ENCODE data around the gene TAPBPL.

Gene TAPBPL, protein sequence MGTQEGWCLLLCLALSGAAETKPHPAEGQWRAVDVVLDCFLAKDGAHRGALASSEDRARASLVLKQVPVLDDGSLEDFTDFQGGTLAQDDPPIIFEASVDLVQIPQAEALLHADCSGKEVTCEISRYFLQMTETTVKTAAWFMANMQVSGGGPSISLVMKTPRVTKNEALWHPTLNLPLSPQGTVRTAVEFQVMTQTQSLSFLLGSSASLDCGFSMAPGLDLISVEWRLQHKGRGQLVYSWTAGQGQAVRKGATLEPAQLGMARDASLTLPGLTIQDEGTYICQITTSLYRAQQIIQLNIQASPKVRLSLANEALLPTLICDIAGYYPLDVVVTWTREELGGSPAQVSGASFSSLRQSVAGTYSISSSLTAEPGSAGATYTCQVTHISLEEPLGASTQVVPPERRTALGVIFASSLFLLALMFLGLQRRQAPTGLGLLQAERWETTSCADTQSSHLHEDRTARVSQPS

GRCh38 chr12:6451348-6452244, at the start of gene TAPBPL:
Gene TAPBPL (plus strand): TSS chr12:6452042. CDS start chr12:6452249, 207 bp downstream.
- Histone ChIP-seq H3K4me1 (ENCODE audit: control insufficient read depth, insufficient read depth, low read length) (peaks cover 37% of the 10 kb centered on the region), H3K27me3 (ENCODE audit: control insufficient read depth, insufficient read depth, low read length) (no peaks in the 10 kb centered on the region), H3K27ac (ENCODE audit: low read depth, low read length) (peak within 1 kb of the TSS; percentile 92), H3K9ac (ENCODE audit: low read depth, low read length) (peak within 1 kb of the TSS; percentile 49), H3K9me3 (ENCODE audit: control insufficient read depth, insufficient read depth, low read length) (no peaks in the 10 kb centered on the region), H3K4me3 (ENCODE audit: low read depth, low read length) (peak within 1 kb of the TSS; percentile 41), H3K36me3 (ENCODE audit: control insufficient read depth, insufficient read depth, low read length) (no peaks in the 10 kb centered on the region)

GRCh38 chr12:6404390-6404789, 47.5 kb upstream of the TAPBPL start:
- Histone ChIP-seq H3K36me3 (ENCODE audit: control insufficient read depth, insufficient read depth, low read length) (no peaks in the 10 kb centered on the region), H3K9ac (ENCODE audit: low read depth, low read length) (no peak overlapping the region), H3K27me3 (ENCODE audit: control insufficient read depth, insufficient read depth, low read length) (no peaks in the 10 kb centered on the region)

DNA sequence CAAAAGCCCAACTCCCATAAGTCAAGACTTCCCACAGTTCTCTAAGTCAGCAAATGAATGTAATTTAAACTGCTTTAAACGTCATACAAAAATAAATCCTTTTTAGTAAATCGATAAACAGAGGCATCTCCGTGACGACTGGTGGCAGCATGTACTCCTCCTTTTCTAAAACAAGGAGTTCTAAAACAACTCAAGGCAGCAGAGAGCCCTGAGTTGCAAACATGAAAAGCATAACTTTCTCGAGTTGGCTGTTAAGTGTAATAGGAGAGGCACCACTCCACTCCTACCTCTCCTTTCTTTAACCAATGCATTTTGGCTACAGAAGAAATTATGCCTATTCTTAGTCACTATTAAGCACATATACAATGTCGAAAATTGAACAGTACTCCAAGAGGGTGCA, 45.9 kb upstream of the TAPBPL start:
- no peaks in the 10 kb centered on the region for H3K36me3 ChIP-seq (ENCODE audit: control insufficient read depth, insufficient read depth, low read length)
- no peak overlapping the region for H3K27ac ChIP-seq (ENCODE audit: low read depth, low read length)
- H3K4me3 ChIP-seq (ENCODE audit: low read depth, low read length), result no peak overlapping the region
- no peaks in the 10 kb centered on the region for H3K4me1 ChIP-seq (ENCODE audit: control insufficient read depth, insufficient read depth, low read length)
- H3K9ac ChIP-seq (ENCODE audit: low read depth, low read length), result no peak overlapping the region
- H3K9me3 ChIP-seq (ENCODE audit: control insufficient read depth, insufficient read depth, low read length), result no peaks in the 10 kb centered on the region
- H3K27me3 ChIP-seq (ENCODE audit: control insufficient read depth, insufficient read depth, low read length), result no peaks in the 10 kb centered on the region

More at GRCh38 chr12:6404390-6404789, 47.5 kb upstream of the TAPBPL start:
- no peak overlapping the region for H3K27ac ChIP-seq (ENCODE audit: low read depth, low read length)
- no peak overlapping the region for H3K4me3 ChIP-seq (ENCODE audit: low read depth, low read length)
- H3K9me3 ChIP-seq (ENCODE audit: control insufficient read depth, insufficient read depth, low read length), result no peaks in the 10 kb centered on the region
- H3K4me1 ChIP-seq (ENCODE audit: control insufficient read depth, insufficient read depth, low read length), result no peaks in the 10 kb centered on the region

DNA sequence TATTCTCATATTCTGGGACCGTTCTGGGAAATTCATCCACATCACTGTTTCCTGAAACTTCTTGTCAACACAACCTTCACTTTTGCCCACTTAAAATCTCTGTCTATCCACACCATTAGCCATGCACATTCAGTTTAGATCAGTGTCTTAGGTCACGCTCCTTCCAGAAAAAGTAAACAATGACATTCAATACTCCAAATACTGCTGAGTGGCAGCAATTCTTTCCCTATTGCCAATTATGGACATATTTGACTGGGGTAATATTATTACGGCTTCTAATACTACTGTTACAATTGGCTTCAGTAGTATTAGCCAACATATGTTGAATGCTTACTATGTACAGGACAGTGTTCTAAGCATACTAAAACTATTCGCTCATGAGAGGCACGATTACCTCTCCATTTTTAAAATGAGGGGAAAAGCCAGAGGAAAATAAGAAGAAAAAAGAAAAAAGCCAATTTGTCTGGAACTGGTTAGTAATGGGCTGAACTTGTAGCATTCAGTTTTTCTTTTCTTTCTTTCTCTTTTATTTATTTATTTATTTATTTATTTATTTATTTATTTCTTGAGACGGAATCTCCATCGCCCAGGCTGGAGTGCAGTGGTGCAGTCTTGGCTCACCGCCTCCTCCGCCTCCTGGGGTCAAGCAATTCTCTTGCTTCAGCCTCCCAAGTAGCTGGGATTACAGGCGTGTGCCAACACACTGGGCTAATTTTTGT, 44.4 kb upstream of the TAPBPL start:
- H3K9ac ChIP-seq (ENCODE audit: low read depth, low read length), result no peak overlapping the region
- no peaks in the 10 kb centered on the region for H3K9me3 ChIP-seq (ENCODE audit: control insufficient read depth, insufficient read depth, low read length)
- H3K4me1 ChIP-seq (ENCODE audit: control insufficient read depth, insufficient read depth, low read length), result no peaks in the 10 kb centered on the region
- H3K4me3 ChIP-seq (ENCODE audit: low read depth, low read length), result no peak overlapping the region
- no peaks in the 10 kb centered on the region for H3K36me3 ChIP-seq (ENCODE audit: control insufficient read depth, insufficient read depth, low read length)
- H3K27ac ChIP-seq (ENCODE audit: low read depth, low read length), result no peak overlapping the region
- H3K27me3 ChIP-seq (ENCODE audit: control insufficient read depth, insufficient read depth, low read length), result no peaks in the 10 kb centered on the region

DNA sequence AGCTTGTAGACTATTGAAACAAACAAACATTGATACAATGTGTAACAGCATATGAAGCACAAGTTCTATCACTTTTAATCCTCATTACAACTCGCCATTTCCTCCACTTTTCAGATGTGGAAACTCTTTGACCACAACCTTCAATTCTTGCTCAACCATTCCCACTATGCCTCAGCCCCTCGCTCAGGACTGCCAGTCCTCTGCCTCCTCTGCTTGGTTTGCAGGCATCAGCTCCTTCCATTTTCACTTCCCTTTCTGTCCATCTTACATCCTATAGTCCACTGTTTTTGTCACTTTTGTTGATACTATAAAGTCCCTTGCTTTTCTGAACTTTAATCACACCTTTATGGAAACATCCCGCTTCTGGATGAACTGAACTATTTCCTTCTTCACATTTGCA, 35.2 kb upstream of the TAPBPL start:
- Histone ChIP-seq H3K9ac (ENCODE audit: low read depth, low read length) (no peak overlapping the region), H3K4me1 (ENCODE audit: control insufficient read depth, insufficient read depth, low read length) (no peaks in the 10 kb centered on the region), H3K36me3 (ENCODE audit: control insufficient read depth, insufficient read depth, low read length) (no peaks in the 10 kb centered on the region), H3K4me3 (ENCODE audit: low read depth, low read length) (no peak overlapping the region), H3K9me3 (ENCODE audit: control insufficient read depth, insufficient read depth, low read length) (no peaks in the 10 kb centered on the region), H3K27ac (ENCODE audit: low read depth, low read length) (no peak overlapping the region), H3K27me3 (ENCODE audit: control insufficient read depth, insufficient read depth, low read length) (no peaks in the 10 kb centered on the region; the same call in 1 of the 2 replicates)

GRCh38 chr12:6418796-6419195, 33.0 kb upstream of the TAPBPL start:
- no peaks in the 10 kb centered on the region for H3K36me3 ChIP-seq (ENCODE audit: control insufficient read depth, insufficient read depth, low read length)
- no peaks in the 10 kb centered on the region; the same call in 1 of the 2 replicates for H3K27me3 ChIP-seq (ENCODE audit: control insufficient read depth, insufficient read depth, low read length)
- H3K9ac ChIP-seq (ENCODE audit: low read depth, low read length), result no peak overlapping the region
- no peak overlapping the region for H3K27ac ChIP-seq (ENCODE audit: low read depth, low read length)
- H3K4me1 ChIP-seq (ENCODE audit: control insufficient read depth, insufficient read depth, low read length), result no peaks in the 10 kb centered on the region; the same call in 1 of the 2 replicates
- no peak overlapping the region for H3K4me3 ChIP-seq (ENCODE audit: low read depth, low read length)
- no peaks in the 10 kb centered on the region for H3K9me3 ChIP-seq (ENCODE audit: control insufficient read depth, insufficient read depth, low read length)

- Histone ChIP-seq H3K4me1 (ENCODE audit: control insufficient read depth, insufficient read depth, low read length) (no peaks in the 10 kb centered on the region; the same call in 1 of the 2 replicates), H3K9me3 (ENCODE audit: control insufficient read depth, insufficient read depth, low read length) (no peaks in the 10 kb centered on the region), H3K9ac (ENCODE audit: low read depth, low read length) (no peak overlapping the region), H3K4me3 (ENCODE audit: low read depth, low read length) (no peak overlapping the region), H3K27me3 (ENCODE audit: control insufficient read depth, insufficient read depth, low read length) (no peaks in the 10 kb centered on the region; the same call in 1 of the 2 replicates), H3K36me3 (ENCODE audit: control insufficient read depth, insufficient read depth, low read length) (no peaks in the 10 kb centered on the region), H3K27ac (ENCODE audit: low read depth, low read length) (no peak overlapping the region)
Observed at GRCh38 chr12:6420364-6420763, 31.5 kb upstream of the TAPBPL start.

DNA sequence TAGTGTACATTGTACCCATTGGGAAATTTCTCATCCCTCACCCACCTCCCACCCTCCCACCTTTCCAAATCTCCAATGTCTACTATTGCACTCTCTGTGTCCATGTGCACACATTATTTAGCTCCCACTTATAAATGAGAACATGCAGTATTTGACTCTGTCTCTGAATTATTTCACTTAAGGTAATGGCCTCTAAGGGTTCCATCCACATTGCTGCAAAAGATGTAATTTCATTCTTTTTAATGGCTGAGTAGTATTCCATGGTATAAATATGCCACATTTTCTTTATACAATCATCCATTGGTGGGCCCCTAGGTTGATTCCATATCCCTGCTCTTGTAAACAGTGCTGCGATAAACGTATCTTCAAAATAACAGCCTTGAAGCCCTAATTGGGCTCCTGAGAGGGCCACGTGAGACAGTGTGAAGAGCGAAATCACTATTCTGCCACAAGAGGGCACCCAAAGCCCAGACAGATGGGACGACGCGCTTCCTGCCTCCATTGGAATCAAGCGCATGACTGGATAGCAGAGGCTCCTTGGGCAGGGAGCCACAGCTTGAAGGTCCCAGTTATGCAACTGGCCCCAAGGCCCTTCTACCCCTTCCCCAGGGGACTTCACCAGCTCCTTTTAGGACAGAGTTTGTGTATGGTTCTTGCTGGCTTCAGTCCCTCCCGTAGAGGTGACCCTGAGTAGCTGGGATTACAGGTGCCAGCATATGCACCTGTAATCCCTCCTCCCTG, 28.4 kb upstream of the TAPBPL start:
- Histone ChIP-seq H3K27me3 (ENCODE audit: control insufficient read depth, insufficient read depth, low read length) (no peaks in the 10 kb centered on the region; the same call in 1 of the 2 replicates), H3K27ac (ENCODE audit: low read depth, low read length) (no peak overlapping the region), H3K9me3 (ENCODE audit: control insufficient read depth, insufficient read depth, low read length) (no peaks in the 10 kb centered on the region), H3K4me1 (ENCODE audit: control insufficient read depth, insufficient read depth, low read length) (no peaks in the 10 kb centered on the region; the same call in 1 of the 2 replicates), H3K4me3 (ENCODE audit: low read depth, low read length) (no peak overlapping the region), H3K9ac (ENCODE audit: low read depth, low read length) (no peak overlapping the region), H3K36me3 (ENCODE audit: control insufficient read depth, insufficient read depth, low read length) (no peaks in the 10 kb centered on the region)

DNA sequence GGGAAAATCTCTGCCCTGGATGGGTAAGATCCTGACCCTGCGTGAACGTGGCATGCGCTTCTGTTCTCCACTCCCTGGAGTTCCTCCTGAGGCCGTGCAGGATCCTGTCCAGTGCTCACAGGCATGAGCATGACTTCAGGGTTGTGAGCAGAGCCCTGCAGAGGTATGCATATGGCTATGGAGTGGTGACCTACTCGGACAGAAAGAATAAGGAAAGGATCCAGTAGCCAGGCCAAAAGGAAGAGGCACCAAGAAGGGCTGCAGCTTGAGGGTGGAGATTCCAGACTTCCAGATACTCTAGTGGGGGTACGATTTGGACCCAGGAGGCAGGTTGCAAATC, 27.9 kb upstream of the TAPBPL start:
- H3K4me1 ChIP-seq (ENCODE audit: control insufficient read depth, insufficient read depth, low read length), result no peaks in the 10 kb centered on the region; the same call in 1 of the 2 replicates
- no peak overlapping the region for H3K4me3 ChIP-seq (ENCODE audit: low read depth, low read length)
- no peaks in the 10 kb centered on the region; the same call in 1 of the 2 replicates for H3K27me3 ChIP-seq (ENCODE audit: control insufficient read depth, insufficient read depth, low read length)
- H3K9me3 ChIP-seq (ENCODE audit: control insufficient read depth, insufficient read depth, low read length), result no peaks in the 10 kb centered on the region
- no peaks in the 10 kb centered on the region for H3K36me3 ChIP-seq (ENCODE audit: control insufficient read depth, insufficient read depth, low read length)
- H3K27ac ChIP-seq (ENCODE audit: low read depth, low read length), result no peak overlapping the region
- no peak overlapping the region for H3K9ac ChIP-seq (ENCODE audit: low read depth, low read length)

GRCh38 chr12:6424866-6425265, 27.0 kb upstream of the TAPBPL start:
- Histone ChIP-seq H3K9me3 (ENCODE audit: control insufficient read depth, insufficient read depth, low read length) (no peaks in the 10 kb centered on the region), H3K4me1 (ENCODE audit: control insufficient read depth, insufficient read depth, low read length) (no peaks in the 10 kb centered on the region; the same call in 1 of the 2 replicates), H3K4me3 (ENCODE audit: low read depth, low read length) (no peak overlapping the region), H3K9ac (ENCODE audit: low read depth, low read length) (no peak overlapping the region), H3K27me3 (ENCODE audit: control insufficient read depth, insufficient read depth, low read length) (no peaks in the 10 kb centered on the region; the same call in 1 of the 2 replicates), H3K36me3 (ENCODE audit: control insufficient read depth, insufficient read depth, low read length) (no peaks in the 10 kb centered on the region), H3K27ac (ENCODE audit: low read depth, low read length) (no peak overlapping the region)
